DLD1 (cell line): ENCODE data around the gene RASSF5.

Experiments
- in situ Hi-C: cut with HindIII; loops from 2 replicates; pipeline ENCODE4 v1.10.0; 2017; ENCODE audit warnings: low sequenced_read_pairs

RASSF5 gene

GRCh38 chr1:206507284-206508129, at the start of gene RASSF5:
Gene RASSF5, plus strand, starts transcription at chr1:206507531. Its CDS starts 72 bp downstream, at chr1:206507603.
- in situ Hi-C loops: no loop called here

- in situ Hi-C loops: no loop called here
These were observed 47.6 kb upstream of the RASSF5 start for GRCh38 chr1:206459703-206460102.

GRCh38 chr1:206460836-206461426, 46.4 kb upstream of the RASSF5 start:
- in situ Hi-C loops: no loop called here

GRCh38 chr1:206461602-206462455, 45.5 kb upstream of the RASSF5 start:
- in situ Hi-C loops: no loop called here

- in situ Hi-C loops: no loop called here
These were observed 44.2 kb upstream of the RASSF5 start for GRCh38 chr1:206463137-206463536.

GRCh38 chr1:206463911-206464310, 43.4 kb upstream of the RASSF5 start:
- in situ Hi-C loops: no loop called here

GRCh38 chr1:206464456-206464964, 42.8 kb upstream of the RASSF5 start:
- in situ Hi-C loops: no loop called here

GRCh38 chr1:206465951-206466350, 41.4 kb upstream of the RASSF5 start:
- in situ Hi-C loops: no loop called here

GRCh38 chr1:206466840-206467649, 40.3 kb upstream of the RASSF5 start:
- in situ Hi-C loops: no loop called here

- in situ Hi-C loops: no loop called here
These were observed 39.4 kb upstream of the RASSF5 start for GRCh38 chr1:206467915-206468314.

- in situ Hi-C loops: no loop called here
These were observed 38.8 kb upstream of the RASSF5 start for GRCh38 chr1:206468571-206468970.

- in situ Hi-C loops: no loop called here
These were observed 37.9 kb upstream of the RASSF5 start for GRCh38 chr1:206469411-206469932.

- in situ Hi-C loops: no loop called here
These were observed 37.2 kb upstream of the RASSF5 start, which contains the start of gene IKBKE for GRCh38 chr1:206469933-206470691. Gene IKBKE, plus strand, starts transcription at chr1:206470476. Its CDS starts 2,752 bp downstream, at chr1:206473228.

GRCh38 chr1:206470692-206471414, 36.5 kb upstream of the RASSF5 start:
- in situ Hi-C loops: no loop called here

GRCh38 chr1:206471415-206471801, 35.9 kb upstream of the RASSF5 start:
- in situ Hi-C loops: no loop called here

GRCh38 chr1:206472024-206472423, 35.3 kb upstream of the RASSF5 start:
- in situ Hi-C loops: no loop called here

GRCh38 chr1:206472454-206472853, 34.9 kb upstream of the RASSF5 start:
- in situ Hi-C loops: no loop called here

GRCh38 chr1:206472886-206473285, 34.4 kb upstream of the RASSF5 start:
- in situ Hi-C loops: no loop called here

- in situ Hi-C loops: no loop called here
These were observed 31.3 kb upstream of the RASSF5 start for GRCh38 chr1:206476058-206476457.
